22Rv1 (cell line): Measurements from ENCODE around the gene CHD9.

Experiments
- CTCF ChIP-seq: fragments of 450-650 bp; IDR thresholded peaks from 2 replicates; pipeline ENCODE4 v1.5.1; 2017; ENCODE audit warnings: mild to moderate bottlenecking
- ZFX ChIP-seq: fragments of 450-650 bp; IDR thresholded peaks from 2 replicates; pipeline ENCODE4 v1.6.1; 2017; ENCODE audit warnings: antibody characterized with exemption, borderline replicate concordance

GRCh38 chr16:53073022-53073421, 18.2 kb downstream of the CHD9 start:
- TF ChIP-seq CTCF (no peak), ZFX (no peak)
